SK-N-MC (cell line): Measurements from ENCODE around the gene FAS.

Experiments
- DNase-seq: peaks from one replicate; pipeline ENCODE4 v3.0.0-alpha.2; 2011; ENCODE audit warnings: low read depth, low spot score
- H3K27ac ChIP-seq: fragments of 200-600 bp; sonication (generic); 2 replicates; pipeline ENCODE4 v1.5.1; 2016; ENCODE audit warnings: mixed run types
- H3K36me3 ChIP-seq: fragments of 200-600 bp; sonication (generic); 2 replicates; pipeline ENCODE4 v1.6.1; 2017; ENCODE audit warnings: antibody characterized with exemption, low read length, mixed read lengths; ENCODE audit not compliant: insufficient read depth
- H3K4me3 ChIP-seq: fragments of 200-600 bp; sonication (generic); 2 replicates; pipeline ENCODE4 v1.5.1; 2016
- H3K9ac ChIP-seq: fragments of 200-600 bp; sonication (generic); 2 replicates; pipeline ENCODE4 v1.8.0; 2017; ENCODE audit warnings: mixed run types, mixed read lengths; ENCODE audit not compliant: insufficient read length
- H3K9me3 ChIP-seq: fragments of 200-600 bp; sonication (generic); 2 replicates; pipeline ENCODE4 v1.6.1; 2017; ENCODE audit warnings: low read depth, mild to moderate bottlenecking, antibody characterized with exemption, low read length, moderate library complexity, mixed read lengths
- EZH2 ChIP-seq: fragments of 200-600 bp; sonication (generic); IDR thresholded peaks from one replicate; pipeline ENCODE4 v1.6.1; 2017; ENCODE audit warnings: antibody characterized with exemption
- FOXP2 ChIP-seq: optimal IDR thresholded peaks from 2 replicates; pipeline ENCODE3; 2011; ENCODE audit warnings: mild to moderate bottlenecking, moderate library complexity; ENCODE audit not compliant: insufficient read depth; ENCODE audit errors: extremely low read length, control extremely low read depth
- POLR2AphosphoS5 ChIP-seq: IDR thresholded peaks from 2 replicates; pipeline ENCODE4 v1.6.1; 2012; ENCODE audit warnings: mild to moderate bottlenecking, low read depth, low read length, borderline replicate concordance

The FAS gene

GRCh38 chr10:88964360-88964759 is 26.2 kb upstream of the FAS start:
- no peak for DNase-seq
- no peaks in the 10 kb centered on the region for H3K36me3 ChIP-seq
- TF ChIP-seq FOXP2 = no peak
- TF ChIP-seq EZH2 = no peak
- TF ChIP-seq POLR2AphosphoS5 = no peak
- H3K4me3 ChIP-seq = no peak overlapping the region
- peak overlapping the region; percentile 63 for H3K9ac ChIP-seq
- no peaks in the 10 kb centered on the region for H3K9me3 ChIP-seq
- peak overlapping the region; percentile 92 for H3K27ac ChIP-seq

GRCh38 chr10:88964869-88965415 is 25.7 kb upstream of the FAS start:
- H3K36me3 ChIP-seq = no peaks in the 10 kb centered on the region
- no peak for TF ChIP-seq POLR2AphosphoS5
- TF ChIP-seq EZH2 = no peak
- TF ChIP-seq FOXP2 = no peak
- DNase-seq = no peak

GRCh38 chr10:88966797-88967196 is 23.8 kb upstream of the FAS start:
- Histone ChIP-seq H3K9ac (no peak overlapping the region), H3K4me3 (no peak overlapping the region), H3K27ac (no peak overlapping the region), H3K36me3 (no peaks in the 10 kb centered on the region), H3K9me3 (no peaks in the 10 kb centered on the region)
- DNase-seq = no peak
- TF ChIP-seq EZH2 (no peak), POLR2AphosphoS5 (no peak), FOXP2 (no peak)

More at GRCh38 chr10:88964869-88965415, 25.7 kb upstream of the FAS start:
- peak overlapping the region; percentile 22; the same call in 1 of the 2 replicates for H3K4me3 ChIP-seq
- H3K27ac ChIP-seq = peak overlapping the region; percentile 92
- peak overlapping the region; percentile 63 for H3K9ac ChIP-seq
- H3K9me3 ChIP-seq = no peaks in the 10 kb centered on the region

GRCh38 chr10:88968391-88968790 is 22.2 kb upstream of the FAS start:
- DNase-seq = no peak

GRCh38 chr10:88971221-88972061 is 19.2 kb upstream of the FAS start:
- Histone ChIP-seq H3K4me3 (no peak overlapping the region), H3K36me3 (no peaks in the 10 kb centered on the region), H3K9ac (no peak overlapping the region), H3K9me3 (no peaks in the 10 kb centered on the region), H3K27ac (no peak overlapping the region)
- TF ChIP-seq POLR2AphosphoS5 (no peak), EZH2 (no peak), FOXP2 (no peak)
- DNase-seq = no peak

More at GRCh38 chr10:88968391-88968790, 22.2 kb upstream of the FAS start:
- H3K9ac ChIP-seq = no peak overlapping the region
- H3K9me3 ChIP-seq = no peaks in the 10 kb centered on the region
- H3K4me3 ChIP-seq = no peak overlapping the region
- no peaks in the 10 kb centered on the region for H3K36me3 ChIP-seq
- H3K27ac ChIP-seq = no peak overlapping the region
- TF ChIP-seq POLR2AphosphoS5 (no peak), FOXP2 (no peak), EZH2 (no peak)

GRCh38 chr10:88974012-88974411 is 16.6 kb upstream of the FAS start:
- Histone ChIP-seq H3K27ac (no peak overlapping the region), H3K36me3 (no peaks in the 10 kb centered on the region), H3K9me3 (no peaks in the 10 kb centered on the region), H3K9ac (no peak overlapping the region), H3K4me3 (no peak overlapping the region)
- TF ChIP-seq POLR2AphosphoS5 (no peak), FOXP2 (no peak), EZH2 (no peak)
- no peak for DNase-seq

GRCh38 chr10:88974446-88975376 is 15.9 kb upstream of the FAS start:
- no peaks in the 10 kb centered on the region for H3K9me3 ChIP-seq
- no peak for DNase-seq
- TF ChIP-seq FOXP2 = no peak
- no peak for TF ChIP-seq POLR2AphosphoS5
- TF ChIP-seq EZH2 = no peak
- H3K4me3 ChIP-seq = peak overlapping the region; percentile 75
- peak overlapping the region; percentile 78 for H3K9ac ChIP-seq
- H3K36me3 ChIP-seq = no peaks in the 10 kb centered on the region
- H3K27ac ChIP-seq = peak overlapping the region; percentile 76

GRCh38 chr10:88975377-88975720 is 15.2 kb upstream of the FAS start:
- Histone ChIP-seq H3K4me3 (peak overlapping the region; percentile 75), H3K27ac (peak overlapping the region; percentile 76), H3K9ac (peak overlapping the region; percentile 78), H3K9me3 (no peaks in the 10 kb centered on the region), H3K36me3 (no peaks in the 10 kb centered on the region)
- no peak for DNase-seq
- TF ChIP-seq POLR2AphosphoS5 (no peak), EZH2 (no peak), FOXP2 (no peak)
